ENCODE measurements around the gene PRIM1.

DNA sequence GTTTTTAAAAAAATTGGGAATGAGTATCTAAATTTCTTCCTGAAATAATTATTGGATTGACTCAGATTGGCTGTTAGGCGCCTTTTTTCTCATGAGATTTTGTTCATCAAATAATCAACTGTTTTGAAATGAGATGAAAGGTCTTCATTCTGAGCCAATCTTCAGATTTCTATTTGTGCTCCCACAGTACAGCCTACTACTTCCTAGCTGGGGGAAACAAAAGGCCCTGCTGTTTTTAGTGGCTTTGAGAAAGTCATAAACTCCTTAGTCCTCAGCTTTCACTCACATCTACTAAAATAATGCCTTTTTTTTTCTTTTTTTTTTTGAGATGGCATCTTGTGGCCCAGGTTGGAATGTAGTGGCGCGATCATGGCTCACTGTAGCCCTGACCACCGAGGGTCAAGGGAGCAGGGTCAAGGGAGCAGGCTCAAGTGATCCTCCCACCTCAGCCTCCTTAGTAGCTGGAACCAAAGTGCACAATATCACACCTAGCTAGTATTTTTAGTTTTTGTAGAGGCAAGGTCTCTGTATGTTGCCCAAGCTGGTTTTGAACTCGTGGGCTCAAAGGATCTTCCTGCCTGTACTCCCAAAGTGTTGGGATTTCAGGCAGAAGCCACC is 42.3 kb downstream of the PRIM1 start:
- TF ChIP-seq, protein P1, sequence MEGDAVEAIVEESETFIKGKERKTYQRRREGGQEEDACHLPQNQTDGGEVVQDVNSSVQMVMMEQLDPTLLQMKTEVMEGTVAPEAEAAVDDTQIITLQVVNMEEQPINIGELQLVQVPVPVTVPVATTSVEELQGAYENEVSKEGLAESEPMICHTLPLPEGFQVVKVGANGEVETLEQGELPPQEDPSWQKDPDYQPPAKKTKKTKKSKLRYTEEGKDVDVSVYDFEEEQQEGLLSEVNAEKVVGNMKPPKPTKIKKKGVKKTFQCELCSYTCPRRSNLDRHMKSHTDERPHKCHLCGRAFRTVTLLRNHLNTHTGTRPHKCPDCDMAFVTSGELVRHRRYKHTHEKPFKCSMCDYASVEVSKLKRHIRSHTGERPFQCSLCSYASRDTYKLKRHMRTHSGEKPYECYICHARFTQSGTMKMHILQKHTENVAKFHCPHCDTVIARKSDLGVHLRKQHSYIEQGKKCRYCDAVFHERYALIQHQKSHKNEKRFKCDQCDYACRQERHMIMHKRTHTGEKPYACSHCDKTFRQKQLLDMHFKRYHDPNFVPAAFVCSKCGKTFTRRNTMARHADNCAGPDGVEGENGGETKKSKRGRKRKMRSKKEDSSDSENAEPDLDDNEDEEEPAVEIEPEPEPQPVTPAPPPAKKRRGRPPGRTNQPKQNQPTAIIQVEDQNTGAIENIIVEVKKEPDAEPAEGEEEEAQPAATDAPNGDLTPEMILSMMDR (IDR thresholded peaks at IDR 0.05; ENCODE audit: control extremely low read depth in 1 of 3, insufficient read depth in 1 of 3, low read depth in 1 of 3, low read length in 3 of 3), result no peak
- no peak for TF ChIP-seq POLR2A (IDR thresholded peaks at IDR 0.05; ENCODE audit: control extremely low read depth in 1 of 2, low read depth in 2 of 2, low read length in 2 of 2)
- TF ChIP-seq HDAC6 (IDR thresholded peaks at IDR 0.05; ENCODE audit: low read depth, low read length), result no peak
- TF ChIP-seq HDAC2 (IDR thresholded peaks at IDR 0.05; ENCODE audit: borderline replicate concordance in 1 of 2, low read depth in 2 of 2, low read length in 2 of 2), result no peak
- TF ChIP-seq CEBPB (IDR thresholded peaks at IDR 0.05; ENCODE audit: low read depth, low read length), result no peak
- TF ChIP-seq TAF1 (IDR thresholded peaks at IDR 0.05; ENCODE audit: low read depth, low read length), result no peak
